Fibroblast of skin of left quadriceps (primary cell): ENCODE measurements around the gene DUS4L.

ENCODE experiments used
- DNase-seq, 2 experiments: peaks; one replicate each; pipeline ENCODE4 v3.0.0-alpha.2; 2013; ENCODE audit warnings: low read depth in 2 of 2

The DUS4L gene

GRCh38 chr7:107613948-107614347 lies 50.2 kb downstream of the DUS4L start:
- DNase-seq = no peak

GRCh38 chr7:107614425-107614824 lies 50.7 kb downstream of the DUS4L start:
- DNase-seq = peak; percentile 87 to 88

GRCh38 chr7:107615910-107616680 lies 52.3 kb downstream of the DUS4L start:
- DNase-seq = no peak

- peak; percentile 75 to 77 for DNase-seq
Observed at GRCh38 chr7:107622429-107622828, 58.7 kb downstream of the DUS4L start.

GRCh38 chr7:107622894-107623293 lies 59.1 kb downstream of the DUS4L start:
- DNase-seq = no peak

GRCh38 chr7:107627002-107627401 lies 63.2 kb downstream of the DUS4L start:
- DNase-seq = no peak
